Activated effector memory CD4-positive, alpha-beta T cell treated with Interleukin-2 at 50 U/mL for 16 hours (primary cell): ENCODE measurements around the gene EIF2B2.

Experiments
- DNase-seq: peaks from one replicate; pipeline ENCODE4 v3.0.0-alpha.2; 2020

Gene EIF2B2

GRCh38 chr14:75046275-75046674 is 43.6 kb downstream of the EIF2B2 start:
- no peak for DNase-seq

- DNase-seq: no peak
Measured at GRCh38 chr14:75046899-75047298, 44.2 kb downstream of the EIF2B2 start.

GRCh38 chr14:75047506-75047905 is 44.8 kb downstream of the EIF2B2 start:
- DNase-seq: no peak

GRCh38 chr14:75048101-75048500 is 45.4 kb downstream of the EIF2B2 start:
- DNase-seq: no peak

- no peak for DNase-seq
Measured at GRCh38 chr14:75049136-75049535, 46.4 kb downstream of the EIF2B2 start.

- no peak for DNase-seq
Measured at GRCh38 chr14:75049731-75050201, 47.0 kb downstream of the EIF2B2 start.

GRCh38 chr14:75050852-75051555 is 48.3 kb downstream of the EIF2B2 start, which contains the start of gene MLH3:
TSS of gene MLH3 (minus strand) at chr14:75051467. CDS start at chr14:75049655, 1,812 bp downstream.
- DNase-seq: peak; percentile 69

- DNase-seq: no peak
Measured at GRCh38 chr14:75051556-75051899, 48.8 kb downstream of the EIF2B2 start.

- no peak for DNase-seq
Measured at GRCh38 chr14:75053396-75054291, 50.9 kb downstream of the EIF2B2 start.

GRCh38 chr14:75054421-75054820 is 51.7 kb downstream of the EIF2B2 start:
- no peak for DNase-seq

- DNase-seq: no peak
Measured at GRCh38 chr14:75059642-75060041, 56.9 kb downstream of the EIF2B2 start.

- no peak for DNase-seq
Measured at GRCh38 chr14:75060420-75060819, 57.7 kb downstream of the EIF2B2 start.
